Measurements from ENCODE around the gene KLHL11.

Gene KLHL11

GRCh38 chr17:41825175-41825845 is 39.9 kb downstream of the KLHL11 start:
- no peaks in the 10 kb centered on the region for H3K4me1 ChIP-seq
- no peak overlapping the region for H3K4me3 ChIP-seq (ENCODE audit: low read depth, low read length)
- DNase-seq = no peak
- no peak for TF ChIP-seq CTCF (IDR thresholded peaks at IDR 0.05; ENCODE audit: low read depth, low read length)
- H3K27me3 ChIP-seq = no peaks in the 10 kb centered on the region
- peaks cover 51% of the 10 kb centered on the region for H3K36me3 ChIP-seq
- H3K9me3 ChIP-seq = no peaks in the 10 kb centered on the region

- no peak overlapping the region for H3K4me3 ChIP-seq (ENCODE audit: low read depth, low read length)
- TF ChIP-seq CTCF (IDR thresholded peaks at IDR 0.05; ENCODE audit: low read depth, low read length) = no peak
- no peaks in the 10 kb centered on the region for H3K4me1 ChIP-seq
- no peak for DNase-seq
- H3K36me3 ChIP-seq = peaks cover 51% of the 10 kb centered on the region
- H3K27me3 ChIP-seq = no peaks in the 10 kb centered on the region
- H3K9me3 ChIP-seq = no peaks in the 10 kb centered on the region
Observed at GRCh38 chr17:41824086-41824485, 41.1 kb downstream of the KLHL11 start.

GRCh38 chr17:41823580-41823979 is 41.6 kb downstream of the KLHL11 start:
- Histone ChIP-seq H3K36me3 (peaks cover 47% of the 10 kb centered on the region), H3K4me3 (ENCODE audit: low read depth, low read length) (no peak overlapping the region)

GRCh38 chr17:41823141-41823524 is 42.1 kb downstream of the KLHL11 start:
- no peak for DNase-seq
- H3K4me1 ChIP-seq = no peaks in the 10 kb centered on the region
- H3K36me3 ChIP-seq = peaks cover 47% of the 10 kb centered on the region
- no peak for TF ChIP-seq CTCF (IDR thresholded peaks at IDR 0.05; ENCODE audit: low read depth, low read length)
- H3K9me3 ChIP-seq = no peaks in the 10 kb centered on the region
- H3K27me3 ChIP-seq = no peaks in the 10 kb centered on the region
- H3K4me3 ChIP-seq (ENCODE audit: low read depth, low read length) = no peak overlapping the region

More at GRCh38 chr17:41823580-41823979, 41.6 kb downstream of the KLHL11 start:
- no peak for TF ChIP-seq CTCF (IDR thresholded peaks at IDR 0.05; ENCODE audit: low read depth, low read length)
- DNase-seq = no peak
- H3K4me1 ChIP-seq = no peaks in the 10 kb centered on the region
- H3K27me3 ChIP-seq = no peaks in the 10 kb centered on the region
- H3K9me3 ChIP-seq = no peaks in the 10 kb centered on the region

GRCh38 chr17:41822216-41823140 is 42.7 kb downstream of the KLHL11 start:
- H3K4me1 ChIP-seq = no peaks in the 10 kb centered on the region
- TF ChIP-seq CTCF (IDR thresholded peaks at IDR 0.05; ENCODE audit: low read depth, low read length) = no peak
- no peak for DNase-seq
- no peak overlapping the region for H3K4me3 ChIP-seq (ENCODE audit: low read depth, low read length)
- no peaks in the 10 kb centered on the region for H3K27me3 ChIP-seq
- H3K9me3 ChIP-seq = no peaks in the 10 kb centered on the region
- peaks cover 43% of the 10 kb centered on the region for H3K36me3 ChIP-seq

- no peak for DNase-seq
- H3K4me1 ChIP-seq = no peaks in the 10 kb centered on the region
- H3K9me3 ChIP-seq = no peaks in the 10 kb centered on the region
- H3K4me3 ChIP-seq (ENCODE audit: low read depth, low read length) = no peak overlapping the region
- peaks cover 45% of the 10 kb centered on the region for H3K36me3 ChIP-seq
- H3K27me3 ChIP-seq = no peaks in the 10 kb centered on the region
- TF ChIP-seq CTCF (IDR thresholded peaks at IDR 0.05; ENCODE audit: low read depth, low read length) = no peak
Observed at GRCh38 chr17:41821776-41822175, 43.4 kb downstream of the KLHL11 start.
